IMR-90 (cell line): ENCODE measurements around the gene CCDC7. TPM values are rescaled to one million over a fixed set of nuclear protein-coding genes. Genes with fewer than 3 reads are reported as not detected.

ENCODE experiments used
- ATAC-seq: fragments of 200-7000 bp; cut with Tn5 transposase; 2 replicates; pipeline ENCODE4 v1.9.1; 2020; ENCODE audit warnings: low read depth, mild to moderate bottlenecking, moderate library complexity
- BruUV-seq: library from RNA; stranded (reverse); fragments of 400-500 nt; replicated peaks from 2 replicates; lab custom pipeline; 2021; lab: Mats Ljungman, UMichigan
- CTCF ChIA-PET: fragments of 300-600 bp; formaldehyde crosslinking; extraction: SDS; loops from one replicate; lab custom pipeline; 2021; ENCODE audit warnings: antibody characterized with exemption; lab: Yijun Ruan, JAX
- POLR2A ChIA-PET: fragments of 300-600 bp; sonication (Branson Sonifier 250); formaldehyde crosslinking; loops from one replicate; lab custom pipeline; 2022; ENCODE audit warnings: antibody characterized with exemption; ENCODE audit not compliant: unreplicated experiment; lab: Charles Lee
- DNase-seq: peaks from one replicate; pipeline ENCODE4 v3.0.0; 2013
- H2AFZ ChIP-seq: replicated peaks from 2 replicates; pipeline ENCODE3; 2013; ENCODE audit warnings: low read length, mild to moderate bottlenecking; ENCODE audit not compliant: poor library complexity
- H2AK5ac ChIP-seq: 2 replicates; pipeline ENCODE4 v1.6.1; 2013; ENCODE audit warnings: low read depth, low read length, inconsistent platforms
- H2AK9ac ChIP-seq: replicated peaks from 2 replicates; pipeline ENCODE3; 2013; ENCODE audit warnings: mild to moderate bottlenecking, low read depth, low read length, moderate library complexity; ENCODE audit not compliant: poor library complexity
- H2BK120ac ChIP-seq: 2 replicates; pipeline ENCODE4 v1.6.1; 2013; ENCODE audit warnings: low read depth, low read length, inconsistent platforms
- H2BK15ac ChIP-seq: 3 replicates; pipeline ENCODE4 v1.6.1; 2013; ENCODE audit warnings: low read depth, low read length, inconsistent platforms
- H2BK20ac ChIP-seq: 2 replicates; pipeline ENCODE4 v1.6.1; 2013; ENCODE audit warnings: low read depth, mild to moderate bottlenecking, inconsistent platforms, low read length, moderate library complexity
- H2BK5ac ChIP-seq: 2 replicates; pipeline ENCODE4 v1.6.1; 2013; ENCODE audit warnings: mild to moderate bottlenecking, low read depth, low read length, inconsistent platforms; ENCODE audit not compliant: poor library complexity, severe bottlenecking
- H3K14ac ChIP-seq: replicated peaks from 2 replicates; pipeline ENCODE4 v1.6.1; 2013; ENCODE audit warnings: low read depth, low read length, inconsistent platforms
- H3K18ac ChIP-seq: 2 replicates; pipeline ENCODE4 v1.6.1; 2013; ENCODE audit warnings: low read depth, low read length, control low read depth
- H3K23ac ChIP-seq: 2 replicates; pipeline ENCODE4 v1.6.1; 2013; ENCODE audit warnings: low read depth, low read length, inconsistent platforms
- H3K27ac ChIP-seq: 2 replicates; pipeline ENCODE4 v1.5.1; 2013; ENCODE audit warnings: mild to moderate bottlenecking, control low read depth, low read length; ENCODE audit not compliant: insufficient read depth
- H3K27me3 ChIP-seq: 2 replicates; pipeline ENCODE4 v1.6.1; 2013; ENCODE audit warnings: low read length; ENCODE audit not compliant: control insufficient read depth, insufficient read depth
- H3K36me3 ChIP-seq: 2 replicates; pipeline ENCODE4 v1.6.1; 2013; ENCODE audit warnings: low read length, mixed read lengths; ENCODE audit not compliant: control insufficient read depth, insufficient read depth
- H3K4ac ChIP-seq: 2 replicates; pipeline ENCODE4 v1.6.1; 2013; ENCODE audit warnings: low read depth, low read length, inconsistent platforms
- H3K4me1 ChIP-seq: 2 replicates; pipeline ENCODE4 v1.6.1; 2013; ENCODE audit warnings: low read length, mixed read lengths; ENCODE audit not compliant: control insufficient read depth, insufficient read depth
- H3K4me2 ChIP-seq: 2 replicates; pipeline ENCODE4 v1.6.1; 2013; ENCODE audit warnings: low read depth, mild to moderate bottlenecking, control low read depth, low read length, moderate library complexity
- H3K4me3 ChIP-seq: 2 replicates; pipeline ENCODE4 v1.5.1; 2013; ENCODE audit warnings: low read depth, mild to moderate bottlenecking, control low read depth, low read length, moderate library complexity; ENCODE audit not compliant: insufficient read depth
- H3K56ac ChIP-seq: 2 replicates; pipeline ENCODE4 v1.6.1; 2013; ENCODE audit warnings: low read length, inconsistent platforms; ENCODE audit not compliant: insufficient read depth; ENCODE audit errors: extremely low read depth
- H3K79me1 ChIP-seq, 2 experiments: 2 replicates each; pipeline ENCODE4 v1.6.1; 2013; ENCODE audit warnings: low read length in 2 of 2, inconsistent platforms in 1 of 2, low read depth in 1 of 2
- H3K9ac ChIP-seq: 2 replicates; pipeline ENCODE4 v1.6.1; 2013; ENCODE audit warnings: low read depth, low read length, control low read depth
- H3K9me1 ChIP-seq: 2 replicates; pipeline ENCODE4 v1.6.1; 2013; ENCODE audit warnings: low read length, inconsistent platforms; ENCODE audit not compliant: insufficient read depth
- H3K9me3 ChIP-seq: 2 replicates; pipeline ENCODE4 v1.6.1; 2013; ENCODE audit warnings: low read length; ENCODE audit not compliant: control insufficient read depth, insufficient read depth
- H4K20me1 ChIP-seq: 2 replicates; pipeline ENCODE4 v1.6.1; 2013; ENCODE audit warnings: low read length, inconsistent platforms; ENCODE audit not compliant: insufficient read depth
- H4K5ac ChIP-seq: 2 replicates; pipeline ENCODE4 v1.6.1; 2013; ENCODE audit warnings: mild to moderate bottlenecking, low read depth, low read length, control low read depth
- H4K8ac ChIP-seq, 2 experiments: 2 replicates each; pipeline ENCODE4 v1.6.1; 2013; ENCODE audit warnings: low read depth in 2 of 2, low read length in 2 of 2, control low read depth in 1 of 2, inconsistent platforms in 1 of 2
- H4K91ac ChIP-seq: 2 replicates; pipeline ENCODE4 v1.6.1; 2013; ENCODE audit warnings: low read depth, low read length, inconsistent platforms; ENCODE audit not compliant: insufficient read depth
- CEBPB ChIP-seq: IDR thresholded peaks from 2 replicates; pipeline ENCODE4 v1.6.1; 2012; ENCODE audit warnings: low read depth, low read length, improper control_type of control experiment
- CHD1 ChIP-seq: IDR thresholded peaks from 2 replicates; pipeline ENCODE4 v1.6.1; 2012; ENCODE audit warnings: low read depth, low read length, improper control_type of control experiment
- MAFK ChIP-seq: IDR thresholded peaks from 2 replicates; pipeline ENCODE4 v1.6.1; 2012; ENCODE audit warnings: low read depth, low read length, improper control_type of control experiment
- MAZ ChIP-seq: IDR thresholded peaks from 2 replicates; pipeline ENCODE4 v1.6.1; 2012; ENCODE audit warnings: low read depth, mild to moderate bottlenecking, low read length, improper control_type of control experiment, moderate library complexity, borderline replicate concordance
- MXI1 ChIP-seq: IDR thresholded peaks from 2 replicates; pipeline ENCODE4 v1.6.1; 2012; ENCODE audit warnings: low read depth, mild to moderate bottlenecking, low read length, moderate library complexity, borderline replicate concordance
- POLR2A ChIP-seq: IDR thresholded peaks from 2 replicates; pipeline ENCODE4 v1.6.1; 2012; ENCODE audit warnings: mild to moderate bottlenecking, low read depth, low read length
- RCOR1 ChIP-seq: IDR thresholded peaks from 2 replicates; pipeline ENCODE4 v1.6.1; 2012; ENCODE audit warnings: mild to moderate bottlenecking, low read length, improper control_type of control experiment; ENCODE audit not compliant: insufficient replicate concordance
- RFX5 ChIP-seq: IDR thresholded peaks from 2 replicates; pipeline ENCODE4 v1.8.0; 2012; ENCODE audit warnings: low read depth, mild to moderate bottlenecking, low read length, moderate library complexity
- dilution Hi-C: fragments of 300-500 bp; cut with HindIII; formaldehyde crosslinking; loops from one replicate; pipeline ENCODE4 v1.14.3; 2018; ENCODE audit warnings: low sequenced_read_pairs; ENCODE audit not compliant: unreplicated experiment
- in situ Hi-C: fragments of 300-500 bp; cut with MboI; formaldehyde crosslinking; loops from 3 replicates; pipeline ENCODE4 v1.14.3; 2019; ENCODE audit warnings: low sequenced_read_pairs, inconsistent platforms, mixed read lengths
- intact Hi-C: fragments of 100-400 bp; cut with micrococcal nuclease; formaldehyde crosslinking; loops from 2 replicates; pipeline ENCODE4 v1.10.0; 2022
- polyA plus RNA-seq, 3 experiments: library from polyadenylated mRNA; depleted of rRNA; stranded (reverse); fragments of >200 nt; gene quantifications; 2 replicates each; pipeline ENCODE4 v1.2.3, GENCODE V29; 2012; ENCODE audit warnings: low replicate concordance in 1 of 3
- total RNA-seq: library from RNA; depleted of rRNA; stranded (reverse); fragments of >200 nt; gene quantifications from 2 replicates; pipeline ENCODE4 v1.2.3, GENCODE V29; 2012
- TF ChIP-seq, protein P1 (sequence below): conservative IDR thresholded peaks from 2 replicates; pipeline ENCODE4 v1.5.1; 2012; ENCODE audit warnings: mild to moderate bottlenecking, low read depth, low read length, improper control_type of control experiment

The CCDC7 gene
- total and polyA plus RNA-seq, 2 of the 4 experiments (the other 2 are of a cell fraction): 0.74 to 4.3 TPM

GRCh38 chr10:32436215-32436614 is 9.7 kb upstream of the CCDC7 start:
- no peak overlapping the region for H3K4ac ChIP-seq
- ChIA-PET POLR2A (no interaction called here), CTCF (no interaction called here)
- no peak overlapping the region for H3K56ac ChIP-seq
- H2AK5ac ChIP-seq: no peak overlapping the region
- H4K5ac ChIP-seq: no peak overlapping the region
- H2BK20ac ChIP-seq: no peak overlapping the region
- TF ChIP-seq RFX5 (no peak), POLR2A (no peak), CEBPB (no peak), CHD1 (no peak), MAFK (no peak), MAZ (no peak), MXI1 (no peak), RCOR1 (no peak)
- TF ChIP-seq, protein P1, sequence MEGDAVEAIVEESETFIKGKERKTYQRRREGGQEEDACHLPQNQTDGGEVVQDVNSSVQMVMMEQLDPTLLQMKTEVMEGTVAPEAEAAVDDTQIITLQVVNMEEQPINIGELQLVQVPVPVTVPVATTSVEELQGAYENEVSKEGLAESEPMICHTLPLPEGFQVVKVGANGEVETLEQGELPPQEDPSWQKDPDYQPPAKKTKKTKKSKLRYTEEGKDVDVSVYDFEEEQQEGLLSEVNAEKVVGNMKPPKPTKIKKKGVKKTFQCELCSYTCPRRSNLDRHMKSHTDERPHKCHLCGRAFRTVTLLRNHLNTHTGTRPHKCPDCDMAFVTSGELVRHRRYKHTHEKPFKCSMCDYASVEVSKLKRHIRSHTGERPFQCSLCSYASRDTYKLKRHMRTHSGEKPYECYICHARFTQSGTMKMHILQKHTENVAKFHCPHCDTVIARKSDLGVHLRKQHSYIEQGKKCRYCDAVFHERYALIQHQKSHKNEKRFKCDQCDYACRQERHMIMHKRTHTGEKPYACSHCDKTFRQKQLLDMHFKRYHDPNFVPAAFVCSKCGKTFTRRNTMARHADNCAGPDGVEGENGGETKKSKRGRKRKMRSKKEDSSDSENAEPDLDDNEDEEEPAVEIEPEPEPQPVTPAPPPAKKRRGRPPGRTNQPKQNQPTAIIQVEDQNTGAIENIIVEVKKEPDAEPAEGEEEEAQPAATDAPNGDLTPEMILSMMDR: no peak
- no peaks in the 10 kb centered on the region for H3K4me1 ChIP-seq
- no peak overlapping the region for H2BK120ac ChIP-seq
- H2BK5ac ChIP-seq: no peak overlapping the region
- H3K23ac ChIP-seq: no peak overlapping the region
- H4K20me1 ChIP-seq: no peaks in the 10 kb centered on the region
- H3K9me3 ChIP-seq: peaks cover 3% of the 10 kb centered on the region
- dilution Hi-C loops (no loop called here), intact Hi-C loops (no loop called here), in situ Hi-C loops (no loop called here)
- H3K4me2 ChIP-seq: no peak overlapping the region
- no peak overlapping the region for H2AFZ ChIP-seq
- no peaks in the 10 kb centered on the region for H3K9me1 ChIP-seq
- H3K18ac ChIP-seq: no peak overlapping the region
- no peak overlapping the region for H3K14ac ChIP-seq
- H3K27ac ChIP-seq: no peak overlapping the region
- BruUV-seq: no TSS peak
- no peak overlapping the region for H4K8ac ChIP-seq
- ATAC-seq: no peak
- no peak overlapping the region for H3K9ac ChIP-seq
- no peaks in the 10 kb centered on the region for H3K79me1 ChIP-seq
- no peak overlapping the region for H2BK15ac ChIP-seq
- H3K36me3 ChIP-seq: no peaks in the 10 kb centered on the region
- no peak for DNase-seq
- peaks cover 15% of the 10 kb centered on the region for H3K27me3 ChIP-seq
- H3K4me3 ChIP-seq: no peak overlapping the region
- no peak overlapping the region for H2AK9ac ChIP-seq
- no peak overlapping the region for H4K91ac ChIP-seq
